GM23338 (cell line): ENCODE data around the gene AGBL4.

Experiments
- CREB1 ChIP-seq: fragments of 250-450 bp; sonication (Bioruptor Pico); IDR thresholded peaks from 2 replicates; pipeline ENCODE4 v1.5.0; 2020; ENCODE audit warnings: low read depth, mild to moderate bottlenecking, moderate library complexity
- EZH2 ChIP-seq: fragments of 200-600 bp; sonication (generic); IDR thresholded peaks from one replicate; pipeline ENCODE4 v1.8.0; 2017; ENCODE audit warnings: antibody characterized with exemption, mild to moderate bottlenecking, low read depth; ENCODE audit not compliant: unreplicated experiment
- EZH2phosphoT487 ChIP-seq: fragments of 200-600 bp; sonication (generic); IDR thresholded peaks from one replicate; pipeline ENCODE4 v1.8.1; 2018; ENCODE audit warnings: antibody characterized with exemption; ENCODE audit not compliant: unreplicated experiment
- ZNF114 ChIP-seq: fragments of 250-450 bp; sonication (Bioruptor Pico); IDR thresholded peaks from 2 replicates; pipeline ENCODE4 v1.5.0; 2020; ENCODE audit warnings: mild to moderate bottlenecking, moderate library complexity

DNA sequence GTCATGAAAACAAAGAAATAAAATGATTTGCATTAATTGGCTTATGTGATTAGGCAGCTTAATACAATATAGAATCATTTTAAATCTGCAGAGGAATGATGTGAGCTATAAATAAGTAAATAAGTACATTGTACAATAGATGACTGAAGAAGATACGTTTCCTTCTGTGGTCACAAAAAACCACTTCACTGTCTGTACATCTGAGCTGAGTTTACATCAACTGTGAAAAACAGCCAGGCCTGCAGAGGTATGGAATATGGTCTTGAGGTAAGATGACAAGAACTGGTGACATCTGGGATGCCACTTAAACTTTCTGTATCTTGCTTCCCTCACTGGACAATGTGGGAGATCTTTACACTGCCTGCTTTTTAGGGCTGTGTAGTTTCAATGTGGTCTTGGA lies 1117.0 kb downstream of the AGBL4 start:
- no peak for TF ChIP-seq ZNF114 (CRISPR knock-in tag)
- no peak for TF ChIP-seq EZH2phosphoT487
- TF ChIP-seq CREB1 (CRISPR knock-in tag), result no peak
- TF ChIP-seq EZH2, result no peak
